GM18499 (cell line): ENCODE results near the gene SMOC1.

Experiments used
- ATAC-seq: cut with Tn5 transposase; IDR thresholded peaks from one replicate; pipeline ENCODE4 v1.9.1; 2021; ENCODE audit warnings: moderate number of reproducible peaks; ENCODE audit not compliant: insufficient read depth, unreplicated experiment

The SMOC1 gene

DNA sequence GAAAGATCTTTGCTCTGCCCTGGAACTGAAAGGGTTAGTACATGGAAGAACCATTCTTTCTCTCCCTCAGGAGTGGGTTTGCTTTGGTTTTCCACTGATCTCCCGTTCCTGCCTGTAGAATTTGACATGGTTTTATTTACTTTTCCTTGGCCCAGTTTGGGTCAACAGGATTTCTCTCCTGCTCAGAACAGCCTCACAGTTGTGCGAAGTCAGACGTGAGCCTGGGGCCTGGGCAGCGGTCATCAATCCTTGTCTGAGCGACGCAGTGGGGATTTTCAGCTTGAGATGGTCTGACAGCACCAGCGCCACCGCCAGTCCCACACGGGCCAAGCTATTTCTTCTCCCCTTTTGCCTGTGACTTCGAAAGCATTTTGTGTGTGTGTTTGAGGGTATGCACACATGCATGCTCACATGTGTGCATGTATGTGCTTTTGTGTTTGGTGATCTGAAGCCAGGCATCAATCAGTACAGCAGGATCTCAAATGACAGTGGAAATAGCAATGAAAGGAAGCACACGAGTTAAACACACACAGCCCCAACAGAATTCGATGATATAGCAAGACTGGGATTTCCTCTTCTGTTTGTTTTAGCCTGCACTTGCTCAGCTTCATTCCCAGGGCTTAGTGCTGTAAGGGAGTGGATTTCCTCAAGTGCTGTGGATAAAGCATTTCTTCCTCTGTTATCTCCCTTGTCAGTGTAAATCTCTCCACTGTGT is 58.3 kb downstream of the SMOC1 start:
- no peak for ATAC-seq

DNA sequence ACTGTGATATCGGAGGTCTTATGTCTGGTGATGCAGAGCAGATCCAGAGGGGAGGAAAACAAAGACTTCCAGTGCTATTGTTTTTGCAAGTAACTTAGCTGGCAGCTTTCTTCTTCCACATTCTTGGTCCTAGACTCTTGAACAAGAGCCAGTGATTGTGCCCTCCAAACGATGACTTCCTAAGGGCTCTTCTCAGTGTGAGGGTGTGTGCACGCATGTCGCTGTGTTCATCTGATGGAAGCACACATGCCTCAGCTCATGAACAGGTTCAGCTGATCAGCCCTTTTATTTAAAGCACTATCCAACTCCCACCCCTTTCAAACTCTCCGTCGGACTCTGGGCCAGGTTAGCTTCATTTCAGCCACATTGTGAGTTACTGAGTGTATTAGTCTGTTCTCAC is 59.5 kb downstream of the SMOC1 start:
- ATAC-seq, result no peak

DNA sequence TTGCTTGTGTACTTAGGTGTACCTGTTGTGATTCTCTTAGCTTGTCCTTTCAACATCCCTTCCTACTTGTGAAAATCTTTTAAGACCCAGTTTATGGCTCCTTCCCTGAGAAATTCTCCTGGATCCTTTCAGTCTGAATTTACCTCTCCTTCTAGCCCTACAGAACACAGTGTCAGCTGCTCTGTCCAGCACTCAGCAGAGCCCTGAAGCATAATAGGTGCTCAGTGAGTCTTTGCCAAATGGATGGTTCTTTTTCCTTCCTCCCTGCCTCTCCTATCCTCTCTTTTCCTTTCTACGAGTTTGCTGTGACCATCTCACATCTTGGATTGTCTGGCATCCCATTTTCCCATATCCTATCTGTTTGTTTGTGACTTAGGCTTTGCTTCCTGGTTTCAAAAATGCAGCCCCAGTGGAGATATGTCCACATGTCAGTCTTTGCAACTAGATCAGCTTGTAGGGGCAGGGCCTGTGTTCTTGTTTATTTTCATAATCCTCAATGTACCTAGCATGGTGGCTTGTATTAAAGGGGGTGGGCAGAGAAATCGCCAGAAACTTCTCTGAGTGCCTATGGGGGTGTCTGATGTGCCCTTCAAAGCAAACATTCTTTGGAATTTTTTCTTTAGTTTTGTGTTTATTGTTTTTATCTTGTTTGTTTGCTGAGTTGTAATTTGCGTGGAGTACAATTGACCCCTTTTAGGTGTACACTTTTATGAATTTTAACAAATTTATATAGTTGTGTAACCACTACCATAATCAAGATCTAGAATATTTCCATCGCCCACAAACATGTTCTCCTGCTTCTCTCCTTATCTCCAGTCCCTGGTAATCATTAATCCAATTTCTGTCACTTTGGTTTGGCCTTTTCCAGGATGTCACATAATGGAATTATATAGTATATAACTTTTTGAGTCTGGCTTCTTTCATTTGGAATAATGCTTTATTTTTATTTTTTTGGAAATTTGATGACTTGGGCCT is 62.8 kb downstream of the SMOC1 start:
- no peak for ATAC-seq

- no peak for ATAC-seq
Measured at GRCh38 chr14:69943084-69943780, 64.0 kb downstream of the SMOC1 start.

GRCh38 chr14:69945347-69945746 is 66.1 kb downstream of the SMOC1 start:
- ATAC-seq, result no peak

DNA sequence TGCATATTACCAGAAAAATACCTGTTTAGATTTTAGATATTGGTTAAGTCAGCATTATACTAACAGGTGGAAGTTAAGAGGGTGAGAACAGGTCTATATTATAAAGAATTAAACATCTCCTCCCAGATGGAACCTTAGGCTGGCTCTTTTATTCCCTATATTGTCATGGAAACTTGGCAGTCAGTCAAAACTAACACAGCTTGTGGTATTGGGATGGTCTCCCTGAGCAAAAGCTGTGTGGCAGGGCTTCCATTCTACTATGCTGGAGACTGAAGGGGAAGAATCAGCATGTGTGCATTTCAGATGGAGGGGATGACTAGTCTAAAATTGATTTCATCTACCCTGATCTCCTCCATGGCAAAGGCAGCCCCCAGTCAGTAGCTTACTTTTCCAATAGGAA is 66.7 kb downstream of the SMOC1 start:
- no peak for ATAC-seq

GRCh38 chr14:69948351-69948750 is 69.1 kb downstream of the SMOC1 start:
- no peak for ATAC-seq

DNA sequence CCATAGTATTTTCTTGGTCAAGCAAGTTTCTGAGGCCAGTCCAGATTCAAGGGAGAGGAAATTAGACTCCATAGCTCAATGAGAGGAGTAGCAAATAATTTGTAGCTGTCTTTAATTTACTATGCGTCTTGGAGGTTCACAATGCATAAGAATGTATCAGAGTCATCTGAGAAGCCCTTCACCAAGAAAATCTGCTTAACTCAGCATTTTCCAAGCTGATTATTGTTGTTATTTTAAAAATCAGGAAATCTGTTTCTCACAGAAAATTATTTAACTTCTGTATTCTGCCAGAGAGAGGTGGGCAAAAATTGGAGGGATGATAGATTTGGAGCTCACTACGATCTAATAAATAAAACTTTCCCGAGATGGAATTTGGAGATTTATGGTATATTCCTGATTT is 72.0 kb downstream of the SMOC1 start:
- ATAC-seq, result no peak

- ATAC-seq, result no peak
Measured at GRCh38 chr14:69951935-69952334, 72.7 kb downstream of the SMOC1 start.

DNA sequence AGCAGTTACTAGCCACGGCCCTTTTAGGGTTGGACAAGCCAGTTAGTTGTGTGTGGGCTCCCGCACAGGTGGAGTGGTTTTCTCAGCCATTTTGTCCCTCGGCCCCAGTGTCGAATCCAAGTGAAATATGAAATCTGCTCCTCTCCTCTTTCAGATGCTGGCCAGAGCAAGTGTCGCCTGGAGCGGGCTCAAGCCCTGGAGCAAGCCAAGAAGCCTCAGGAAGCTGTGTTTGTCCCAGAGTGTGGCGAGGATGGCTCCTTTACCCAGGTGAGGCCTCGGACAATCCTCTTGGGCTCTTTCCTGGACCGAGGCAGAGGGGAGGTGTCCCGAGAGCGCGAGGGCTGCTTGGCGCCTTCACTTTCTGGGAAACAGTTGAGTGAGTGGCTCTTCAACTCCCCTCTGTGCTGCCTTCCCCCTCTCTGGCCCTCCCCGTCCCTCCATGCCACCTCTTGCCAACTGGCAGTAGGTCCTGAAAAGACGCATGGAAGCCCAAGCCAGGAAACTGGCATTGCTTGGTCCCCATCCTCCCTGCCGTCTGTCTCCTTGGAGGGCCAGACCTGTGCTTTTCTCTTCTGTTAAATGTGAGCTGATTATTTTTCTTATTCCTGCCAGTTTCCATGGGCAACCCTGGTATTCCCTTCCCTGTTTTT is 74.2 kb downstream of the SMOC1 start:
- ATAC-seq, result no peak

GRCh38 chr14:69955855-69956845 is 76.9 kb downstream of the SMOC1 start:
- no peak for ATAC-seq

DNA sequence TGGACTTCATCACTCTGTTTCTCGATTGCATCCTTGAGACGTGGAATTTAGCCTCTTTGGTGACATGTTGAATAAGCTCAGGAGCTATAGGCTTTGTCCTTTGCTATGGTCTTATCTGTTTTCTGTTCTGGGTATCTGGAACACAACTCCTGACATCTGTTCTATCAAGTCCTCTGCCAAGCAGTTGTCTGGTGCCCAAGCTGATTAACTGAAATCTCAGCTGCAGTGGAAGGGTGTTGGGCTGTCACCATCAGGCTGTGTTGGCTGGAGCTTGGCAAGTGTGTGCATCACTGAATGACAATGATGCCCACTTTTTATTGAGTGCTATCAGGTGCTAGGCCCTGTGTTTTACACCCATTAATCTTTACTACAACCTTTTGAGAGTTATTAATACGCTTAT is 77.8 kb downstream of the SMOC1 start:
- ATAC-seq, result no peak

DNA sequence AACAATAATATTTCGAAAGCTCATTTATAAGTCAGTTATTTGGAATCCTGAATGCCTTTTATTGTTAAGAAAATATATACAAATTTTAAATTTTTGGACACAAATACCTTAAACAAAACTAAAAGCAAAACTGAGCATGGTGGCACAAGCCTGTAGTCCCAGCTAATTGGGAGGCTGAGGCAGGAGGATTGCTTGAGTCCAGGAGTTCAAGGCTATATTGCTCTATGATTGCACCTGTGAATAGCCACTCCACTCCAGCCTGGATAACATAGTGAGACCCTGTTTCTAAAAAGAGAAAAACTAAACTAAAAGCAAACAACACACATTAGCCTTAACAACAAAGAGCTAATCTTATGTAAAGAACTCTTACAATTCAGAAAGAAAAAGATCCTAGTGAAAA is 78.8 kb downstream of the SMOC1 start:
- ATAC-seq, result no peak

GRCh38 chr14:69959136-69959535 is 79.9 kb downstream of the SMOC1 start:
- no peak for ATAC-seq

DNA sequence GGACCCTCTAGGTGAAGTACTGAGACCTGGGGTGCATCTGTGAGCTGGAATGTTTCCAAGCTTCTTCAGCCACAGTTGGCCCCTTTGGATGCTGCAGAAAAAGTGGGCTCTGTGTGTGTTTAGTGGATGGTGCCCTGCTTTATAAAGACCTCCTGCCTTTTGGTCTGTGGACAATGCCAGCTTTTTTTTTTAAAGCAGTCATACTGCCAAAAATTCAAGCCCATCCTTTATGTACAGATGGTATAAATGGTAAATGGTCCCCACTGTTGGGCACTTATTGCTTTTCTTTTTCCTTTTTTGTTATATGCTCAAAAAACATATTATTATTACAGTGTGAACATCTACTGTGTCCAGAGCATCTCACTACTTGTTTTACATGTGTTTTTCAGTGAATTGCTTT is 81.1 kb downstream of the SMOC1 start:
- ATAC-seq, result no peak

- no peak for ATAC-seq
Measured at GRCh38 chr14:69963966-69964365, 84.8 kb downstream of the SMOC1 start.

DNA sequence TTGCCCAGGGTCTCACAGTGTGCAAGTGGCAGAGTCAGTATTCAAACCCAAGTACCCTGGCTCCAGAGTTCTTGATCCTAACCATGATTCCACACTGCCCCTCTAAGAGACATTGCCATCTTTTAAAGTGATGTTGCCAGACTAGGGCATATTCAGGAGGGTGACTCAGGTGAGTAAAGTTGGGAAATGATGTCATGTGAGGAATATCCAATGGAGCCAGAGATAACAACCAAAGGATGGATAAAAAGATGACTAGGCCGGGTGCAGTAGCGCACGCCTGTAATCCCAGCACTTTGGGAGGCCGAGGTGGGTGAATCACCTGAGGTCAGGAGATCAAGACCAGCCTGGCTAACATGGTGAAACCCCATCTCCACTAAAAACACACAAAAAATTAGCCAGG is 85.6 kb downstream of the SMOC1 start:
- no peak for ATAC-seq

DNA sequence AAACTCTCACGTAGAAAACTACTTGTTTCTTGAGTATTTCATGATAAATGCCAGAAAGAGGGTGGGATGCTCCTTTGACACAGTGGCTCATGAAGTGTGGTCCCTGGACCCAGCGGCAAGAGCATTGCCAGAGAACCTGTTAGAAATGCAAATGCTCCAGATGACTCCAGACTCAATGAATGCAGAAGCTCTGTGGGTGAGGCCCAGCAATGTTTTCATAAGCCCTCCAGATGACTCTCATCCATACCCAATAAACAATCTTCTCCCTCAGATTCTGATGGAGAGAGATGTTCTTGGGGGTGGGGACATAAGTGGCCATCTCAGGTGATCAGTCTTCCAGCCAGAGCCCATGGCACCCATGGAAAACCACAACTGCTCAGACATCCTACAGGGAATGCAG is 88.9 kb downstream of the SMOC1 start:
- no peak for ATAC-seq

- no peak for ATAC-seq
Measured at GRCh38 chr14:69968681-69969080, 89.5 kb downstream of the SMOC1 start.
